ENCODE data around the gene GDPD5. TPM values are rescaled to one million over a fixed set of nuclear protein-coding genes. Genes with fewer than 3 reads are reported as not detected.

The GDPD5 gene
- total and polyA plus RNA-seq, 2 donors (not counting 1 experiment from before 2014, with no cell fraction given) = 59.1 to 102 TPM

- Histone ChIP-seq H3K4me2 (replicated peaks; ENCODE audit: low read depth, low read length, poor library complexity, severe bottlenecking) (peak overlapping the region; percentile 30), H3K27ac (ENCODE audit: low read length in 2 of 2) (no peak overlapping the region), H3K9me3 (ENCODE audit: control extremely low read depth in 1 of 3, control insufficient read depth in 2 of 3, insufficient read depth in 1 of 3, low read length in 2 of 3) (no peaks in the 10 kb centered on the region), H3K9ac (ENCODE audit: low read length) (no peak overlapping the region), H3K79me2 (ENCODE audit: control insufficient read depth, insufficient read depth, low read length) (no peaks in the 10 kb centered on the region), H3K4me1 (ENCODE audit: control insufficient read depth in 2 of 2, insufficient read depth in 2 of 2, low read length in 2 of 2) (peaks cover 0 to 10% of the 10 kb centered on the region in 2 donors), H4K20me1 (ENCODE audit: control insufficient read depth, insufficient read depth, low read length, poor library complexity, severe bottlenecking) (no peaks in the 10 kb centered on the region), H3K36me3 (replicated peaks in 1 of 2; ENCODE audit: control extremely low read depth in 1 of 2, control insufficient read depth in 1 of 2, extremely low read depth in 1 of 2, insufficient read depth in 2 of 2, low read length in 1 of 2) (no peaks in the 10 kb centered on the region), H3K27me3 (replicated peaks in 1 of 4; ENCODE audit: control extremely low read depth in 1 of 4, control insufficient read depth in 3 of 4, insufficient read depth in 4 of 4, low read length in 3 of 4) (no peaks in the 10 kb centered on the region), H2AFZ (ENCODE audit: insufficient read depth, low read depth, low read length, poor library complexity, severe bottlenecking) (peak overlapping the region; percentile 60), H3K4me3 (ENCODE audit: control extremely low read depth in 1 of 5, extremely low read depth in 1 of 5, insufficient read depth in 1 of 5, low read depth in 2 of 5, low read length in 4 of 5) (no peak overlapping the region)
- H3K4me3 Mint-ChIP-seq = no peak overlapping the region
- WGBS (ENCODE audit: insufficient coverage) = 58% methylated on average over 11 of the region's 16 CpGs
- POLR2A ChIA-PET = interaction anchor here (0.5 kb wide), 1 partner anchor 33 kb away, joined by 4 read pairs; no protein-coding TSS in a partner anchor
- DNase-seq = no peak
- intact Hi-C loops (cut with micrococcal nuclease) = no loop called here
- H3K9me3 Mint-ChIP-seq (ENCODE audit: insufficient read depth) = no peaks in the 10 kb centered on the region
- H3K27ac Mint-ChIP-seq = peak overlapping the region; percentile 29
- CTCF ChIA-PET = interaction anchor here (1.6 kb wide), 1 partner anchor 59 kb away, joined by 7 read pairs; no protein-coding TSS in a partner anchor
- ATAC-seq (ENCODE audit: low read depth) = no peak
- no peaks in the 10 kb centered on the region for H3K27me3 Mint-ChIP-seq
- peaks cover 16% of the 10 kb centered on the region for H3K4me1 Mint-ChIP-seq
- no peak for TF ChIP-seq EZH2 (IDR thresholded peaks at IDR 0.05; ENCODE audit: borderline replicate concordance, insufficient read depth, low read depth, low read length, poor library complexity, severe bottlenecking)
- TF ChIP-seq CTCF (IDR thresholded peaks at IDR 0.05) = no peak
Observed at GRCh38 chr11:75474878-75475766, 50.6 kb downstream of the GDPD5 start.

DNA sequence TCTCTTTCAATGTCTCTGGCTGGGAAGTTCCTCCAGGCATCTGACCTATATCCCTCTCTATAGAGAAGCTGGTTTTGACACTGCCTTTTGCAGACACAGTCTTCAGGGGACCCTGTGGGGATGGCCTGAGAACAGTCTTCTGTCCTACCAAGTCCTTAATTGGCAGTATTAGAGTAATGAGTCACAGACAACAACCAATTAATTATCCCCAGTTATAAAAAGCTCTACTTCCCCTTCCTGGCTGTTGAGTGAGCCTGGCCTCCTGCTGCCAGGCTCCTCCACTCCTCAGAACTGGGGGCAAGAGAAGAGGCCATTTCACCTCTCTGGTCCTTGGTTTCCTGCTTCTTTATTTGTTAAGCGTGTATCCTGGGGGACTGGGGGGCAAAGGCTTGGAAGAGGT, 51.5 kb downstream of the GDPD5 start:
- H3K27ac Mint-ChIP-seq = no peak overlapping the region

More for the DNA sequence above, 51.5 kb downstream of the GDPD5 start:
- Histone ChIP-seq H3K9ac (ENCODE audit: low read length) (no peak overlapping the region), H3K4me3 (ENCODE audit: control extremely low read depth in 1 of 5, extremely low read depth in 1 of 5, insufficient read depth in 1 of 5, low read depth in 2 of 5, low read length in 4 of 5) (no peak overlapping the region), H3K79me2 (ENCODE audit: control insufficient read depth, insufficient read depth, low read length) (no peaks in the 10 kb centered on the region), H3K36me3 (replicated peaks in 1 of 2; ENCODE audit: control extremely low read depth in 1 of 2, control insufficient read depth in 1 of 2, extremely low read depth in 1 of 2, insufficient read depth in 2 of 2, low read length in 1 of 2) (no peaks in the 10 kb centered on the region), H3K4me1 (ENCODE audit: control insufficient read depth in 2 of 2, insufficient read depth in 2 of 2, low read length in 2 of 2) (peaks cover 0 to 10% of the 10 kb centered on the region in 2 donors), H3K27ac (ENCODE audit: low read length in 2 of 2) (no peak overlapping the region), H2AFZ (ENCODE audit: insufficient read depth, low read depth, low read length, poor library complexity, severe bottlenecking) (no peak overlapping the region), H3K9me3 (ENCODE audit: control extremely low read depth in 1 of 3, control insufficient read depth in 2 of 3, insufficient read depth in 1 of 3, low read length in 2 of 3) (no peaks in the 10 kb centered on the region), H4K20me1 (ENCODE audit: control insufficient read depth, insufficient read depth, low read length, poor library complexity, severe bottlenecking) (no peaks in the 10 kb centered on the region), H3K4me2 (replicated peaks; ENCODE audit: low read depth, low read length, poor library complexity, severe bottlenecking) (no peak overlapping the region), H3K27me3 (replicated peaks in 1 of 4; ENCODE audit: control extremely low read depth in 1 of 4, control insufficient read depth in 3 of 4, insufficient read depth in 4 of 4, low read length in 3 of 4) (no peaks in the 10 kb centered on the region)
- intact Hi-C loops (cut with micrococcal nuclease) = no loop called here
- ChIA-PET CTCF (interaction anchor here (1.6 kb wide), 1 partner anchor 60 kb away, joined by 7 read pairs; no protein-coding TSS in a partner anchor), POLR2A (no interaction called here)
- H3K4me1 Mint-ChIP-seq = peaks cover 16% of the 10 kb centered on the region
- no peaks in the 10 kb centered on the region for H3K9me3 Mint-ChIP-seq (ENCODE audit: insufficient read depth)
- H3K27me3 Mint-ChIP-seq = no peaks in the 10 kb centered on the region
- no CpG with 5 or more reads among the region's 1 CpG for WGBS (ENCODE audit: insufficient coverage)
- no peak overlapping the region for H3K4me3 Mint-ChIP-seq
- DNase-seq (no peak), ATAC-seq (ENCODE audit: low read depth) (peak; percentile 10)
- TF ChIP-seq EZH2 (IDR thresholded peaks at IDR 0.05; ENCODE audit: borderline replicate concordance, insufficient read depth, low read depth, low read length, poor library complexity, severe bottlenecking) (no peak), CTCF (IDR thresholded peaks at IDR 0.05) (no peak)
